ENCODE data around the gene ODAD4.

ODAD4 gene

DNA sequence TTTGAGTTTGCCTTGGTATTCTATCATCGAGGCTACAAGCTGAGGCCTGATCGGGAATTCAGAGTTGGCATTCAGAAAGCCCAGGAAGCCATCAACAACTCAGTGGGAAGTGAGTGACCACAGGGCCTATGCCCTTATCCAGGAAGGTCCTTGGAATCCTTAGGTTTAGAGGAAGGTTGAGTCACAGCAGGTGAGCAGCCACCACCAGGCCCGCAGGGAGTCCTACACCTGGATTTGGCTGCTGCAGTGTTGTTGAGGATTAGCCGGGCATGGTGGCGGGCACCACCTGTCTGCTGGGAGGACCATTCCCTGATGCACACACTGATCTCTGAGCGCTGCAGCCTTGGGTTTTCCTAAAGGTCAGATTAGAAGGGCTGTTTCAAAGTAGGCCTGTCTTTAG lies 5.2 kb downstream of the ODAD4 start:
- Histone ChIP-seq H3K27me3 (ENCODE audit: insufficient read depth, insufficient read length) (no peaks in the 10 kb centered on the region), H3K4me1 (ENCODE audit: insufficient read depth, insufficient read length) (no peaks in the 10 kb centered on the region), H3K9me3 (ENCODE audit: insufficient read depth, low read length) (no peaks in the 10 kb centered on the region), H3K4me3 (ENCODE audit: insufficient read length, low read depth) (no peak overlapping the region), H3K9ac (ENCODE audit: insufficient read length, low read depth) (no peak overlapping the region), H3K36me3 (ENCODE audit: insufficient read depth, insufficient read length, low read length) (peaks cover 20% of the 10 kb centered on the region)
- TF ChIP-seq YY1 (IDR thresholded peaks at IDR 0.05; ENCODE audit: insufficient read depth, insufficient read length) (no peak), ZNF274 (IDR thresholded peaks at IDR 0.05; ENCODE audit: low read depth, low read length) (no peak), SUZ12 (IDR thresholded peaks at IDR 0.05; ENCODE audit: extremely low read depth, insufficient read depth, insufficient read length) (no peak)
- DNase-seq (ENCODE audit: low read depth, low spot score) = no peak

DNA sequence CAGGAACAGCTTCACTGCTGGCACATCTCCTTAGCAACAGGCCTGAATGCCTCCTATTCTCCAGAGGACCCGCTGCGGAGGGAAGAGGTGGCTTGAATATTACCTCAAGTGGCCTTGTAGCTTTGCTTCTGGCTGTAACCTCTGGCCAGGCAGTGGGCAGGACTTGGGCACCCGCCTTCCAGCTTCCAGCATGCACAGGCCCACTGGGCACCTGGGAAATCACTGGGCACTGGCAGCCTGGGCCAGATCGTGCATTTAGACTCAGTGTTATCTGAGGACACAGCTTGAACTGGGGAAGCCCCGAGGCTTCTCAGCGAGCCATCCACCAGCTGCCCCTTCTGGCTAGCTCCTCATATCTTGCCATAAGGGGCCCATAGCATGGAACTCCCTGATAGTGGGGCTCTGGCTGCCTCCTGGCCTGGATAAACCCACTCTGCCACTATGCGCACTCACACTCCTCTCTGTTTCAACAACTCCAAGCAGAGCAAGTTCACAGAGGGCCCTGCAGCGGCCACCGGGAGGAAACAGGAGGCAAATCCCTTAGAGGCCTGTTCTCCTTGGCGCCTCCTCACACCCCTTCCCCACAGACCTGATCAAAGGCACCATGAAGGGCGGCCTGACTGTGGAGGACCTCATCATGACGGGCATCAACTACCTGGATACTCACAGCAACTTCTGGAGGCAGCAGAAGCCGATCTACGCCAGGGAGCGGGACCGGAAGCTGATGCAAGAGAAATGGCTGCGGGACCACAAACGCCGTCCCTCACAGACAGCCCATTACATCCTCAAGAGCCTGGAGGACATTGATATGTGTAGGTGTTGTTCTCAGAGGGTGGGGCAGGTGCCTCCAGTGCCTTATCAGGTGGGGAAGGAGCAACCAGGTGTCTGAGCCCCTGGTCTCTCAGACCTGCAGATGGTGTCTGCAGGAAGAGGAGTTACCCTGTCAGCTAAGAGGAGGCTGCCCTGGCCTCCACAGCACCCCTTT lies 7.8 kb downstream of the ODAD4 start:
- no peaks in the 10 kb centered on the region for H3K27me3 ChIP-seq (ENCODE audit: insufficient read depth, insufficient read length)
- DNase-seq (ENCODE audit: low read depth, low spot score) = no peak
- H3K36me3 ChIP-seq (ENCODE audit: insufficient read depth, insufficient read length, low read length) = peaks cover 20% of the 10 kb centered on the region
- no peak overlapping the region for H3K9ac ChIP-seq (ENCODE audit: insufficient read length, low read depth)
- TF ChIP-seq SUZ12 (IDR thresholded peaks at IDR 0.05; ENCODE audit: extremely low read depth, insufficient read depth, insufficient read length) (no peak), ZNF274 (IDR thresholded peaks at IDR 0.05; ENCODE audit: low read depth, low read length) (no peak), YY1 (IDR thresholded peaks at IDR 0.05; ENCODE audit: insufficient read depth, insufficient read length) (no peak)
- H3K9me3 ChIP-seq (ENCODE audit: insufficient read depth, low read length) = no peaks in the 10 kb centered on the region
- peaks cover 4% of the 10 kb centered on the region for H3K4me1 ChIP-seq (ENCODE audit: insufficient read depth, insufficient read length)
- H3K4me3 ChIP-seq (ENCODE audit: insufficient read length, low read depth) = no peak overlapping the region

DNA sequence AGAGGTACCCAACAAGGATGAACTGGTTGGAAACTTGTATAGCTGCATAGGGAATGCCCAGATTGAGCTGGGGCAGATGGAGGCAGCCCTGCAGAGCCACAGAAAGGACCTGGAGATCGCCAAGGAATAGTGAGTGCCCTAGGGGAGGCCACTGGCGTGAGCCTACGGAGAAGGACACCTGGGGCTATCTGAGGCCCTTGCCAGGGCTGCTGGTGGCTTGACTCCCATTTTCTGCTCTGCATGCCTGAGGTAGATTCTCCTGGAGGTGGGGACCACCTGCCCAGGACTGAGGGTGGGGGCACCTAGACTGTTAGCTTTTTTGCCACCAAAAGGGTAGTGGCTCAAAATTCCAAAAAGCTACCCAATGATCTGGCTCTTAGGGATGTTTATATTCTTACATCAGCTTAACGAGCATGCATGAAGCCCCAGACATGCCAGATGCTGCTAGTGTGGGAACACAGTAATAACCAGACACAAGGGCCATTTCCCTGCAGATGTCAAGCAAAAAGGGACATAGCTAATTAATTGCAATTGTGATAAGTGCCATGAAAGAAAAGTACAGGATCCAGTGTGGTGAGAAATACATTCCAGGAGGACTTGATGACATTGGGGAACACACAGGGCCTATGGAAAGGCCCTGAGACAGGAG lies 8.8 kb downstream of the ODAD4 start:
- no peak for DNase-seq (ENCODE audit: low read depth, low spot score)
- TF ChIP-seq YY1 (IDR thresholded peaks at IDR 0.05; ENCODE audit: insufficient read depth, insufficient read length) = no peak
- TF ChIP-seq ZNF274 (IDR thresholded peaks at IDR 0.05; ENCODE audit: low read depth, low read length) = no peak

DNA sequence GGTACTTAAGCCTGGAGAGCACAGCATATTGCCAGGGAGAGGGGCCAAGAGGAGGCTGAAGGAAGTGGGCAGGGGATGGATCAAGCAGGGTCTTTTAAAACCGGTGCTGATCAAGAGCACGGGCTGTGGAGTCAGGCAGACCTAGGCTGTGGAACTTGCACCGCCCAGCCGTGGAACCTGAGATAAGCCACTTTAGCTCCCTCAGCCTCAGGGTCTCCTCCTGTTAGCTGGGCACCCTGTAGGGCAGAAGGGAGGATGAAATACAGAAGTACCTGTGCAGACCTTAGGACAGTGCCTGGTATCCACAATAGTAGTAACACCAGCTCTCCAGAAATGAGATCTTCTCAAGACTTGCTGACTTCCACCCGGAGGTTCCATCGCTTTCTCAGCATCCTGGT lies 9.3 kb downstream of the ODAD4 start:
- no peak for DNase-seq (ENCODE audit: low read depth, low spot score)
- Histone ChIP-seq H3K9me3 (ENCODE audit: insufficient read depth, low read length) (no peaks in the 10 kb centered on the region), H3K27me3 (ENCODE audit: insufficient read depth, insufficient read length) (no peaks in the 10 kb centered on the region), H3K4me3 (ENCODE audit: insufficient read length, low read depth) (no peak overlapping the region), H3K36me3 (ENCODE audit: insufficient read depth, insufficient read length, low read length) (peaks cover 20% of the 10 kb centered on the region), H3K9ac (ENCODE audit: insufficient read length, low read depth) (no peak overlapping the region), H3K4me1 (ENCODE audit: insufficient read depth, insufficient read length) (peaks cover 4% of the 10 kb centered on the region)
- no peak for TF ChIP-seq ZNF274 (IDR thresholded peaks at IDR 0.05; ENCODE audit: low read depth, low read length)
- no peak for TF ChIP-seq SUZ12 (IDR thresholded peaks at IDR 0.05; ENCODE audit: extremely low read depth, insufficient read depth, insufficient read length)
- TF ChIP-seq YY1 (IDR thresholded peaks at IDR 0.05; ENCODE audit: insufficient read depth, insufficient read length) = no peak

More for the DNA sequence above, 8.8 kb downstream of the ODAD4 start:
- H3K9ac ChIP-seq (ENCODE audit: insufficient read length, low read depth) = no peak overlapping the region
- no peak overlapping the region for H3K4me3 ChIP-seq (ENCODE audit: insufficient read length, low read depth)
- H3K36me3 ChIP-seq (ENCODE audit: insufficient read depth, insufficient read length, low read length) = peaks cover 20% of the 10 kb centered on the region
- H3K9me3 ChIP-seq (ENCODE audit: insufficient read depth, low read length) = no peaks in the 10 kb centered on the region
- peaks cover 4% of the 10 kb centered on the region for H3K4me1 ChIP-seq (ENCODE audit: insufficient read depth, insufficient read length)
- no peaks in the 10 kb centered on the region for H3K27me3 ChIP-seq (ENCODE audit: insufficient read depth, insufficient read length)

DNA sequence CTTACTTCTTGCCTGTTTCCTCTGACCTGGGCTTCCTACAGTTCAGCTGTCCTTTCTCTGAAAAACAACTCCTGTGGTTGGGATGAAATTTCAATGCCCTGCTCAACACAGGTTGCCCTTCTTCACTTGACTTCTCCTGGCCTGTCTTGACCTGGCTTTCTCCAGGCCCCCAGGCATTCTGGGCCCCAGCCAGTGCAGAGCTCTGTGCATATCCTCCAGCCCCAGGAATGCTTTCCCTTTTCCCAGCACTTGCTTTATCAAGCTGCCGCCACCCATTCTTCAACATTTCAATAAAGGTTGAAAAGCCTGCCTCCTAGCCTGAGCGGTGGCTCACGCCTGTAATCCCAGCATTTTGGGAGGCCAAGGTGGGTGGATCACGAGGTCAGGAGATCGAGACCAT lies 10.8 kb downstream of the ODAD4 start:
- H3K9ac ChIP-seq (ENCODE audit: insufficient read length, low read depth) = no peak overlapping the region
- no peaks in the 10 kb centered on the region for H3K9me3 ChIP-seq (ENCODE audit: insufficient read depth, low read length)
- H3K27me3 ChIP-seq (ENCODE audit: insufficient read depth, insufficient read length) = no peaks in the 10 kb centered on the region
- TF ChIP-seq SUZ12 (IDR thresholded peaks at IDR 0.05; ENCODE audit: extremely low read depth, insufficient read depth, insufficient read length) (no peak), YY1 (IDR thresholded peaks at IDR 0.05; ENCODE audit: insufficient read depth, insufficient read length) (no peak), ZNF274 (IDR thresholded peaks at IDR 0.05; ENCODE audit: low read depth, low read length) (no peak)
- no peak overlapping the region for H3K4me3 ChIP-seq (ENCODE audit: insufficient read length, low read depth)
- peaks cover 20% of the 10 kb centered on the region for H3K36me3 ChIP-seq (ENCODE audit: insufficient read depth, insufficient read length, low read length)
- H3K4me1 ChIP-seq (ENCODE audit: insufficient read depth, insufficient read length) = peaks cover 4% of the 10 kb centered on the region
- no peak for DNase-seq (ENCODE audit: low read depth, low spot score)

DNA sequence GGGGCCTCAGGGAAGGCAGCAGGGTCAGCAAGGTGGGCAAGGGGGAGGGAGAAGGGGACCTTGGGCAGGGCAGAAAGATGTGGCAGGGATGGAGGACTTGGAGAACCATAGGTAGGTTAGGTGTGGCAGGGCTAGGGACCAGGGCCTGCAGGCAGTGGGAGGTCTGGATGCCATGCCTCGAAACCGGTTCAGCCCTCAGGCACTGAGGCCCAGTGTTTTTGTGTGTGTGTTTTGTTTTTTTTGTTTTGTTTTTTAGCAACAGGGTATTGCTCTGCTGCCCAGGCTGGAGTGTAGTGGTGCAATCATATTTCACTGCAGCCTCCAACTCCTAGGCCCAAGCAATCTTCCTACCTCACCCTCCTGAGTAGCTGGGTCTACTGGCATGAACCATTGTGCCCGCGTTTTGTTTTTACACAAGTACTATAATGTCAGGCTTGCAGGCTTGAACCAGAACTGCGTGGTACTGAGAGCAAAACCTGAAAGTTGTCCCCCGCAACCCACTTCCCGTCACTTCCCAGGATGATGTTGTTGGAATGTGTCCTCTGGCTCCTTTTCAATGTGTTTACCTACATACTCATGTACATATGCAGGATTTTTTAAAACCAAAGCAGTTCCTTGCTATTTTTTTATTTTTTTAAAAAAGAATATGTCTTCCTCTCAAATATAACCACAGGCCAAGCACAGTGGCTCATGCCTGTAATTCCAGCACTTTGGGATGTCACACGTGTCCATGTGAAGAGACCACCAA lies 12.4 kb downstream of the ODAD4 start:
- peaks cover 4% of the 10 kb centered on the region for H3K4me1 ChIP-seq (ENCODE audit: insufficient read depth, insufficient read length)
- TF ChIP-seq YY1 (IDR thresholded peaks at IDR 0.05; ENCODE audit: insufficient read depth, insufficient read length) = no peak
- TF ChIP-seq SUZ12 (IDR thresholded peaks at IDR 0.05; ENCODE audit: extremely low read depth, insufficient read depth, insufficient read length) = no peak
- no peak for TF ChIP-seq ZNF274 (IDR thresholded peaks at IDR 0.05; ENCODE audit: low read depth, low read length)
- H3K9ac ChIP-seq (ENCODE audit: insufficient read length, low read depth) = no peak overlapping the region
- peaks cover 7% of the 10 kb centered on the region for H3K36me3 ChIP-seq (ENCODE audit: insufficient read depth, insufficient read length, low read length)
- no peak overlapping the region for H3K4me3 ChIP-seq (ENCODE audit: insufficient read length, low read depth)
- no peaks in the 10 kb centered on the region for H3K27me3 ChIP-seq (ENCODE audit: insufficient read depth, insufficient read length)
- no peaks in the 10 kb centered on the region for H3K9me3 ChIP-seq (ENCODE audit: insufficient read depth, low read length)
- no peak for DNase-seq (ENCODE audit: low read depth, low spot score)

Measured in NT2/D1 (cell line).